GM21447 (cell line): ENCODE measurements around the gene FOXRED2.
A peak's percentile ranks its signal among the peaks of the same experiment; 100 is the strongest.
"Not testable (repeated sequence)": the region's sequence is repeated elsewhere in the genome, so short reads cannot be mapped to it uniquely, and the experiment has no call there.

ENCODE experiments used
- ATAC-seq: cut with Tn5 transposase; IDR thresholded peaks from one replicate; pipeline ENCODE4 v1.9.1; 2021; ENCODE audit not compliant: unreplicated experiment

FOXRED2 gene

DNA sequence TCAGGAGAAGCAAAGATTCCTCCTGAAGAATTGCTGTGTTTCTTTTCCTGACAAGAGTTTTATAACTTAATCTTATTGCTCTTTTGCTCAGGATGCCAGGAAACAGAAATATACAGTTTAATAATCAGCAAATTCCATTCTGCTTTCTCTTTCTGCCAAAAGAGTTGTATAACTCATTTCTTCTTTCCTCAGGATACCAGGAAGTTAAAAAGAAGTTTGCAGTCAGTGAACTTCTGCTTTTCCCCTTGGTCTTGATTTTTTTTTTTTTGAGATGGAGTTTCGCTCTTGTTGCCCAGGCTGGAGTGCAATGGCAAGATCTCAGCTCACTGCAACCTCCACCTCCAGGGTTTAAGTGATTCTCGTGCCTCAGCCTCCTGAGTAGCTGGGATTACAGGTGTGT lies 13.1 kb upstream of the FOXRED2 start:
- not testable (repeated sequence) for ATAC-seq

- ATAC-seq: no peak
These were observed 7.9 kb upstream of the FOXRED2 start for GRCh38 chr22:36514766-36515165.

GRCh38 chr22:36512991-36513390 lies 6.2 kb upstream of the FOXRED2 start:
- no peak for ATAC-seq

GRCh38 chr22:36512333-36512732 lies 5.5 kb upstream of the FOXRED2 start:
- no peak for ATAC-seq

- no peak for ATAC-seq
These were observed 4.4 kb upstream of the FOXRED2 start for GRCh38 chr22:36510966-36511881.

DNA sequence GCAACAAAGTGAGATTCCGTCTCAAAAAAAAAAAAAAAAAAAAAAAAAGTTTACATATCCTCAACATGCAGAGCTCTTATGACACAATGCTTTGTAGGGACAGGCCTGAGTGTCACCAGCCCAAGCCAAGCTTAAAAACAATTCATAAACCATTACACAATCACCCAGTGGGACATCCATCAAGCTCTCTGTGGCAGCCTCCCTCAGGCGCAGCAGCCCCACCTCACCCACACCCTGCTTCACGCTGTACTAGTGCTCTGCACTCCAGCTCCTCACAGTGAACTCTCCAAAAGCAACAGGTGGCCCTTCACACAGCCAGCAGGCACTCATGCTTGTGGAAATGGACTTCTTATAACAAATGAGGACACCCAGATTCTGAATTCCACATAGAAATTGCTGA lies 3.5 kb upstream of the FOXRED2 start:
- ATAC-seq: no peak

GRCh38 chr22:36507518-36508010 lies 724 bp upstream of the FOXRED2 start:
- ATAC-seq: no peak

DNA sequence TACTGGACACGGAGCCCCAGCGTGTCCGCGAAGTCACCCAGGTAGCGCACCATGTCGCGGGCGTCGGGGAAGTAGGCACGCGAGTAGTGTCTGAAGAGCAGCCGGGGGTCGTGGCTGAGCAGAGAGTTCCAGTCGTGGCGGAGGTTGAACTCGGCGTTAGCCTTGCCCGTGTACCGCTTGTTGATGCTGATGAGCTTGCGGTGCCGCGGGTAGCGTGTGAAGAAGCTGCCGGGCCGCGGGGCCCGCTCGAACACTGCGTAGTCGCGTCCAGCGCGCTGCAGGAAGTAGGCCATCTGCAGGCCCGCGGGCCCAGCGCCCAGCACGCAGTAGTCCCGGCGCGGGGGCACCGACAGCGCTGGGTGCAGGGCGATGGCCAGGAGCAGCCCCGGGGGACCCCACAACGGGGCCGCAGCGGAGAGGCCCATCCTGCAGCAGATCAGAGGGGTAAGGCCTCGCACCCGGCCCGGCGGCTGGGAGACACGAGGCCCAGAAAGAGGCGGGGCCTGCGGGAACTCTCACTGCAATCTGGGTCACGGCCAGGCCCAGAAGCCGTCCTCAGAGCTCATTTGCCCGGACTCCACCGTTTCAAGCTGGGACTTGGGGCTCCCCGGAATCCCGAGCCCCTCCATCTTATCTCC lies 723 bp downstream of the FOXRED2 start:
- no peak for ATAC-seq

GRCh38 chr22:36497910-36498665 lies 8.8 kb downstream of the FOXRED2 start:
- no peak for ATAC-seq

DNA sequence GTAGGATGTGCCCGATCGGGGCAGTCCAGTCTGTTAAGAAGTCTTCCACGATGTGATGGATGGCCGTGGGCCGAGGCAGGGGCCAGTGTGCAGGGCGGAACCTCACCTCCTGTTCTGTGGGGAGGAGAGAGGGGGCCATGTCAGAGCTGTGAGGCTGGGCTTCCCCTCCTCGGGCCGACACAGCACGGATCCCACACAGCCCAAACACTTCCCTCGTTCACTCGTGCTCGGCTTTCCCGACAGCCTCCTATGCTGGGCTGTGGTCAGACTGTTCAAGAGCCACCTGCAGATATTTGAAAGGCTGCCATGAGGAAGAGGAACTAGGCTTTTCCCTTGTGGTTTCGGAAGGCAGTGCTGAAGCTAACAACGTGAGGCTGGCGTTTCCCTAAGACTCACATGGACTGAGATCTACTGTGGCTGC lies 13.1 kb downstream of the FOXRED2 start:
- ATAC-seq: peak; percentile 57

DNA sequence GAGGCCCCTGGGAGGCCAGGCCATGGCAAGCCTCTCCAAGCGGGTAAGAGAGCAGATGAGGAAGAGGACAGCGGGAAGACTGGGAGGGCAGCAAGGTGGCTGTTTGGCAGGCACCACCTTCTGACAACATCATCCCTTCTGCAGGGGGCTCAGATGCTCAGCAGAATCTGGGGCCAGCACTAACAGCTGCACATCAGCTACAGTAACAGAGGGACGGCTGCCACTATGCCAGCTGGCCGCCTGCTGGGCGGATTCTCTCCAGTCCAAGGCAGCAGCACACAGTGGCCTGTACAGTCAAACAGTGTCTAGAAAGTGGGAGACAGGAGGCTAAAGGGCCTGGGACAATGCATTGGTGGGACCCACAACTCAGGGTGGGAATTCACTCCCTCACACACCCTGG lies 14.7 kb downstream of the FOXRED2 start:
- no peak for ATAC-seq

DNA sequence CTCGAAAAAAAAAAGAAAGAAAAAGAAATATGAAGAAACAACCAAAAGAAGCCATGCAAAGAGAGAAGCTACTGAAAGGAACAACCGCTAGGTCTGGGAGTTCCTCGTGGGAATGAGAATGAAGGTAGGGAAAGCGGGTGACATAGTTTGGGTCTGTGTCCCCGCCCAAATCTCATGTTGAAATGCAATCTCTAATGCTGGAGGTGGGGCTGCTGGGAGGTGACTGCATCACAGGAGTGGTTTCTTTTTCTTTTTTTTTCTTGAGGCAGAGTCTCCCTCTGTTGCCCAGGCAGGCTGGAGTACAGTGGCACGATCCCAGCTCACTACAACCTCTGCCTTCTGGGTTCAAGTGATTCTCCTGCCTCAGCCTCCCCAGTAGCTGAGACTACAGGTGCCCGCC lies 15.7 kb downstream of the FOXRED2 start:
- ATAC-seq: no peak

GRCh38 chr22:36486619-36487384 lies 20.0 kb downstream of the FOXRED2 start:
- no peak for ATAC-seq

- peak; percentile 77 for ATAC-seq
These were observed 25.3 kb downstream of the FOXRED2 start, which contains the start of gene TXN2 for GRCh38 chr22:36481393-36482168. Gene TXN2, minus strand, starts transcription at chr22:36481640. Its CDS starts 803 bp downstream, at chr22:36480837.

GRCh38 chr22:36480941-36481392 lies 25.9 kb downstream of the FOXRED2 start:
- ATAC-seq: no peak

GRCh38 chr22:36478966-36479365 lies 27.9 kb downstream of the FOXRED2 start:
- ATAC-seq: no peak

DNA sequence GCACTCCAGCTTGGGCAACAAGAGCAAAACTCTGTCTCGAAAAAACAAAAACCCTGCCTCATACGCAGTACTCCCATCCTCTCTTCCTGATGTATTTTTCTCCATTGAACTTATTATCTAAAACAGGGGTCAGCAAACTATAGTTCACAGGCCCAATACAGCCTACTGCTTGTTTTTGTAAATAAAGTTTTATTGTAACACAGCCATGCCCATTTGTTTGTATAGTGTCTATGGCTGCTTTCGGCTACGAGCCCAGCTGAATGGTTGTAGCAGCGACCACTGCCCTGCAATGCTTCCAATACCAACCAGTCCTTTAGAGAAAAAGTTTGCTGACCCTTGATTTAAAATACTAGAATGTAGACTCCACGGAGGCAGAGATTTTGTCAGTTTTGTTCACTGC lies 31.5 kb downstream of the FOXRED2 start:
- no peak for ATAC-seq

DNA sequence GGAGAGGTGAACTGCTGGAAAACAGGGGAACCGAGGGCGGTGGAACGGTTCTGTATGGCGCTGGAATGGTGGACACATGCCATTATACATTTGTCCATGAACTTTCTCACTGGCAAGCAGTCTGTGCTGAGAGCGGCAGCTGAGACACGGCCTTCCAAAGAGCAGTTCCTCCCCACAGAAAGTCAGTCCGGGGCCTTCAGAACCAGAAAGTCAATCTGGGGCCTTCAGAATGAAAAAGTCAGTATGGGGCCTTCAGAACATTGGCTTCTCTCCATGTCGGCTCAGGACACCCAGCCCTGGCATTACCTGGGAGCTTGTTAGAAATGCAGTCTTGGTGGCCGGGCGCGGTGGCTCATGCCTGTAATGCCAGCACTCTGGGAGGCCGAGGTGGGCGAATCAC lies 34.2 kb downstream of the FOXRED2 start:
- ATAC-seq: no peak

DNA sequence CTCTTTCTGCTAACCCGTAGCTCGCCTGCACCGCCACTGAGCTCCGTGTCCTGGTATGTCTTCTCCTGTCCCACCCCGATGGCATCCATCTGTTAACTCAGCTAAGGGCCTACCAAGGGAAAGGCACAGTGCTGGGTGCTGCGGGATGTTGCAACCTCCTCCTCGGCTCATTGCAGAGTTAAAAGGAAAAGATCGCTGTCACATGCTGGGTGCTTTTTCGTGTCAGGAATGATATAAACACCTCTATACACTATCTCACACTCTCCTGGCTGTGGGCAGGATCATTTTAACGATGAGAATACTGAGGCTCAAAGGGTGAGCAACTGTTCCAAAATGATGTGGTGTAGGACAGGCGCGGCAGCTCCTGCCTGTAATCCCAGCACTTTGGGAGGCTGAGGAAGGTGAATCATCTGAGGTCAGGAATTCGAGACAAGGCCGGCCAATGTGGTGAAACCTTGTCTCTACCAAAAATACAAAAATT lies 35.5 kb downstream of the FOXRED2 start:
- no peak for ATAC-seq

DNA sequence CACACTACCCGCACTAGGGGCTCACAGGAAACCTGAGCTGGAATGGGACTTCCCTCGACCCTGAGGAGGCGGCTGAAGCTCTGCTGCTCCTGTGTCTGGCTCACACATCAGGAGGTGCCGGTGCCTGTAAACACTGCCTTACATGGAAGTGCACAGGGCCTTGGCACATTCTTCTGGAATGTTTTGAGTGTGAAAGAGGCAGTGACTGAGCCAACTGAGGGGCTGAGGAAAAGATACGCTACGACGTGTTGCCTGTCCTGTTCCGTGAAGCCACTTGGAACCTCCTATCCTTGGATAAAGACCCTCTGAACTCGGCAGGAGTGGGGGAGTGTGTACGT lies 35.9 kb downstream of the FOXRED2 start:
- no peak for ATAC-seq
